H9 (cell line): ENCODE results near the gene NFKB1. TPM values are rescaled to one million over a fixed set of nuclear protein-coding genes. Genes with fewer than 3 reads are reported as not detected.

ENCODE experiments used
- DNase-seq: peaks from one replicate; pipeline ENCODE4 v3.0.0-alpha.2; 2017
- H2AFZ ChIP-seq: one replicate; pipeline ENCODE4 v1.6.1; 2013; ENCODE audit warnings: mild to moderate bottlenecking, low read length, control low read depth, moderate library complexity
- H2AK5ac ChIP-seq: 2 replicates; pipeline ENCODE4 v1.6.1; 2013; ENCODE audit warnings: low read length, control low read depth, mixed read lengths; ENCODE audit not compliant: insufficient read length
- H2BK120ac ChIP-seq: one replicate; pipeline ENCODE4 v1.6.1; 2013; ENCODE audit warnings: low read depth, mild to moderate bottlenecking, low read length, control low read depth, inconsistent platforms; ENCODE audit not compliant: poor library complexity, severe bottlenecking
- H2BK12ac ChIP-seq: 2 replicates; pipeline ENCODE4 v1.6.1; 2013; ENCODE audit warnings: low read length, control low read depth, mixed read lengths, low read depth; ENCODE audit not compliant: insufficient read length
- H2BK15ac ChIP-seq: 2 replicates; pipeline ENCODE4 v1.6.1; 2013; ENCODE audit warnings: low read depth, low read length, control low read depth
- H2BK20ac ChIP-seq: one replicate; pipeline ENCODE4 v1.6.1; 2013; ENCODE audit warnings: low read depth, mild to moderate bottlenecking, low read length, control low read depth, inconsistent platforms; ENCODE audit not compliant: poor library complexity, severe bottlenecking
- H2BK5ac ChIP-seq: 2 replicates; pipeline ENCODE4 v1.6.1; 2013; ENCODE audit warnings: low read length, control low read depth, mixed read lengths; ENCODE audit not compliant: insufficient read length
- H3K14ac ChIP-seq: 2 replicates; pipeline ENCODE4 v1.6.1; 2013; ENCODE audit warnings: low read length, control low read depth; ENCODE audit not compliant: insufficient read depth
- H3K18ac ChIP-seq: 2 replicates; pipeline ENCODE4 v1.6.1; 2013; ENCODE audit warnings: low read depth, mild to moderate bottlenecking, mixed read lengths, low read length, control low read depth; ENCODE audit not compliant: insufficient read length
- H3K23ac ChIP-seq: 2 replicates; pipeline ENCODE4 v1.6.1; 2013; ENCODE audit warnings: low read length, control low read depth, mixed read lengths, low read depth; ENCODE audit not compliant: insufficient read length
- H3K23me2 ChIP-seq: 2 replicates; pipeline ENCODE4 v1.6.1; 2013; ENCODE audit warnings: low read depth, mild to moderate bottlenecking, mixed read lengths, low read length, control low read depth; ENCODE audit not compliant: insufficient read length, poor library complexity, severe bottlenecking
- H3K27ac ChIP-seq: 2 replicates; pipeline ENCODE4 v1.5.1; 2013; ENCODE audit warnings: low read length, control low read depth, mixed read lengths, low read depth; ENCODE audit not compliant: insufficient read length
- H3K27me3 ChIP-seq: 2 replicates; pipeline ENCODE4 v1.6.1; 2013; ENCODE audit warnings: low read length, control low read depth, inconsistent platforms; ENCODE audit not compliant: insufficient read depth
- H3K4ac ChIP-seq: 2 replicates; pipeline ENCODE4 v1.6.1; 2013; ENCODE audit warnings: low read depth, mild to moderate bottlenecking, control low read depth, inconsistent platforms, low read length, moderate library complexity
- H3K4me1 ChIP-seq: 2 replicates; pipeline ENCODE4 v1.6.1; 2013; ENCODE audit warnings: low read length, control low read depth, inconsistent platforms; ENCODE audit not compliant: insufficient read depth
- H3K4me2 ChIP-seq: 2 replicates; pipeline ENCODE4 v1.6.1; 2013; ENCODE audit warnings: low read length, control low read depth, mixed read lengths; ENCODE audit not compliant: insufficient read length, insufficient read depth
- H3K56ac ChIP-seq: 2 replicates; pipeline ENCODE4 v1.6.1; 2013; ENCODE audit warnings: low read depth, mild to moderate bottlenecking, mixed read lengths, low read length, control low read depth; ENCODE audit not compliant: insufficient read length
- H3K79me1 ChIP-seq: 2 replicates; pipeline ENCODE4 v1.6.1; 2013; ENCODE audit warnings: low read depth, mild to moderate bottlenecking, moderate library complexity, low read length, control low read depth, inconsistent platforms; ENCODE audit not compliant: insufficient read depth, poor library complexity, severe bottlenecking
- H3K79me2 ChIP-seq: 2 replicates; pipeline ENCODE4 v1.6.1; 2013; ENCODE audit warnings: low read length, control low read depth, inconsistent platforms; ENCODE audit not compliant: insufficient read depth
- H3K9ac ChIP-seq: 2 replicates; pipeline ENCODE4 v1.6.1; 2013; ENCODE audit warnings: low read length, control low read depth, mixed read lengths; ENCODE audit not compliant: insufficient read length; ENCODE audit errors: extremely low read depth
- H3K9me3 ChIP-seq: one replicate; pipeline ENCODE4 v1.6.1; 2013; ENCODE audit warnings: low read depth, low read length, inconsistent platforms; ENCODE audit not compliant: control insufficient read depth
- H3T11ph ChIP-seq: one replicate; pipeline ENCODE4 v1.6.1; 2013; ENCODE audit warnings: mild to moderate bottlenecking, low read length, control low read depth, inconsistent platforms
- H4K20me1 ChIP-seq: one replicate; pipeline ENCODE4 v1.6.1; 2013; ENCODE audit not compliant: control insufficient read depth, insufficient read length, insufficient read depth
- H4K5ac ChIP-seq: 2 replicates; pipeline ENCODE4 v1.6.1; 2013; ENCODE audit warnings: low read depth, mild to moderate bottlenecking, mixed read lengths, low read length, control low read depth; ENCODE audit not compliant: insufficient read length
- H4K8ac ChIP-seq: replicated peaks from 2 replicates; pipeline ENCODE4 v1.6.1; 2013; ENCODE audit warnings: low read length, control low read depth, mixed read lengths, low read depth; ENCODE audit not compliant: insufficient read length
- H4K91ac ChIP-seq: 2 replicates; pipeline ENCODE4 v1.6.1; 2013; ENCODE audit warnings: low read depth, mild to moderate bottlenecking, moderate library complexity, mixed read lengths, low read length, control low read depth; ENCODE audit not compliant: insufficient read length
- H3K27ac Mint-ChIP-seq, 3 experiments: 2 replicates in 2 of 3; 3 replicates in 1 of 3; pipeline ENCODE4 v1.8.0; 2020 to 2021; ENCODE audit warnings: mixed read lengths in 3 of 3, mild to moderate bottlenecking in 1 of 3, moderate library complexity in 1 of 3
- H3K27me3 Mint-ChIP-seq: 2 replicates; pipeline ENCODE4 v1.8.0; 2021; ENCODE audit warnings: low read depth, mild to moderate bottlenecking, moderate library complexity, mixed read lengths
- H3K36me3 Mint-ChIP-seq, 3 experiments: 2 replicates in 2 of 3; 3 replicates in 1 of 3; pipeline ENCODE4 v1.8.0; 2020 to 2021; ENCODE audit warnings: low read depth in 3 of 3, mixed read lengths in 3 of 3; ENCODE audit not compliant: insufficient read depth in 1 of 3
- H3K4me1 Mint-ChIP-seq, 2 experiments: 2 replicates each; pipeline ENCODE4 v1.8.0; 2020; ENCODE audit warnings: mixed read lengths in 2 of 2
- H3K4me3 Mint-ChIP-seq, 2 experiments: 2 replicates in 1 of 2; 3 replicates in 1 of 2; pipeline ENCODE4 v1.8.0; 2020 to 2021; ENCODE audit warnings: mild to moderate bottlenecking in 2 of 2, mixed read lengths in 2 of 2, moderate library complexity in 1 of 2
- H3K9me3 Mint-ChIP-seq, 2 experiments: 2 replicates in 1 of 2; 3 replicates in 1 of 2; pipeline ENCODE4 v1.8.0; 2020; ENCODE audit warnings: mild to moderate bottlenecking in 2 of 2, mixed read lengths in 2 of 2, moderate library complexity in 1 of 2
- WGBS: extraction: QIAGEN DNeasy Blood & Tissue Kit; methylation state at CpG from one replicate; pipeline ENCODE4 v1.1.7; 2013; ENCODE audit warnings: missing lambda C conversion rate, low lambda C conversion rate, mixed read lengths; ENCODE audit not compliant: insufficient read length; ENCODE audit errors: extremely low coverage; 5-methylcytosine and 5-hydroxymethylcytosine counted together
- total RNA-seq: library from RNA; stranded (reverse); gene quantifications from 2 replicates; pipeline ENCODE4 v1.2.1, GENCODE V29; 2021
- TF ChIP-seq, protein P1 (sequence below): fragments of 200-600 bp; sonication (generic); conservative IDR thresholded peaks from 3 replicates; pipeline ENCODE4 v1.8.0; 2021; ENCODE audit warnings: antibody characterized with exemption, mild to moderate bottlenecking

Gene NFKB1
- total RNA-seq, 1 experiment from 2014 or later: 5.7 TPM

DNA sequence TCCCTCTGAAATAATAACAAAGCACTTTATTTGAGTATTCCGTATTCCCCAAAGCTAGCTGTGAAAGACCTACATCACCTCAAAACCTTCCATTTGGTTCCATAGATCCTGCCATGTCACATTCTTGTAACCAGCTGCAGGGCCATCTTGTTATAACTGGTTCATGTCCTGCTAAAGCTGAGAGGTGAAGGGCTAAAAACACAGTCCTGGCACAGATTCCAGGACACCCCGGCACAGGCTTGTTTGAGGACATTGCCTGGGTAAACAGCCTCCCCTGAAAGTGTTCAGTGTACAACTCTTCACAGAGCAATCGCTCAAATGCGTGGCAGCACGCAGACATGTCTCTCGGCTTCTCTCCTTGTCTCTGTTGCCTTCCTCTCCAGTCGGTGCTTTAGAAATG lies 130.5 kb downstream of the NFKB1 start:
- Histone ChIP-seq H3K23me2 (no peaks in the 10 kb centered on the region), H4K91ac (no peak overlapping the region), H3T11ph (no peak overlapping the region), H3K14ac (no peak overlapping the region), H3K4me1 (no peaks in the 10 kb centered on the region), H3K9ac (no peak overlapping the region), H2BK5ac (no peak overlapping the region), H2BK15ac (no peak overlapping the region), H4K8ac (no peak overlapping the region), H3K27ac (no peak overlapping the region), H2AFZ (no peak overlapping the region), H3K18ac (no peak overlapping the region), H4K20me1 (no peaks in the 10 kb centered on the region), H3K56ac (no peak overlapping the region), H2AK5ac (no peak overlapping the region), H2BK120ac (no peak overlapping the region), H2BK20ac (no peak overlapping the region), H3K4ac (no peak overlapping the region), H3K27me3 (no peaks in the 10 kb centered on the region), H2BK12ac (no peak overlapping the region), H4K5ac (no peak overlapping the region), H3K79me1 (no peaks in the 10 kb centered on the region), H3K4me2 (no peak overlapping the region), H3K9me3 (no peaks in the 10 kb centered on the region), H3K79me2 (no peaks in the 10 kb centered on the region), H3K23ac (no peak overlapping the region)
- Mint-ChIP-seq H3K9me3 (no peaks in the 10 kb centered on the region; a peak in 1 of 5 replicates), H3K4me1 (no peaks in the 10 kb centered on the region), H3K27ac (no peak overlapping the region; a peak in 1 of 7 replicates), H3K27me3 (no peaks in the 10 kb centered on the region), H3K36me3 (peaks cover 5 to 18% (median 7%) of the 10 kb centered on the region in 3 experiments), H3K4me3 (no peak overlapping the region)
- WGBS: no CpG with 5 or more reads among the region's 7 CpGs
- TF ChIP-seq, protein P1, sequence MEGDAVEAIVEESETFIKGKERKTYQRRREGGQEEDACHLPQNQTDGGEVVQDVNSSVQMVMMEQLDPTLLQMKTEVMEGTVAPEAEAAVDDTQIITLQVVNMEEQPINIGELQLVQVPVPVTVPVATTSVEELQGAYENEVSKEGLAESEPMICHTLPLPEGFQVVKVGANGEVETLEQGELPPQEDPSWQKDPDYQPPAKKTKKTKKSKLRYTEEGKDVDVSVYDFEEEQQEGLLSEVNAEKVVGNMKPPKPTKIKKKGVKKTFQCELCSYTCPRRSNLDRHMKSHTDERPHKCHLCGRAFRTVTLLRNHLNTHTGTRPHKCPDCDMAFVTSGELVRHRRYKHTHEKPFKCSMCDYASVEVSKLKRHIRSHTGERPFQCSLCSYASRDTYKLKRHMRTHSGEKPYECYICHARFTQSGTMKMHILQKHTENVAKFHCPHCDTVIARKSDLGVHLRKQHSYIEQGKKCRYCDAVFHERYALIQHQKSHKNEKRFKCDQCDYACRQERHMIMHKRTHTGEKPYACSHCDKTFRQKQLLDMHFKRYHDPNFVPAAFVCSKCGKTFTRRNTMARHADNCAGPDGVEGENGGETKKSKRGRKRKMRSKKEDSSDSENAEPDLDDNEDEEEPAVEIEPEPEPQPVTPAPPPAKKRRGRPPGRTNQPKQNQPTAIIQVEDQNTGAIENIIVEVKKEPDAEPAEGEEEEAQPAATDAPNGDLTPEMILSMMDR: no peak
- DNase-seq: no peak
